Mesothelial cell of epicardium (in vitro differentiated cells): Measurements from ENCODE around the gene ART4. TPM values are rescaled to one million over a fixed set of nuclear protein-coding genes. Genes with fewer than 3 reads are reported as not detected.
A peak's percentile ranks its signal among the peaks of the same experiment; 100 is the strongest.

Experiments
- DNase-seq, 2 experiments: peaks; one replicate each; pipeline ENCODE4 v3.0.0; 2021; ENCODE audit warnings: low spot score in 2 of 2; ENCODE audit not compliant: unreplicated experiment in 2 of 2
- H3K27ac Mint-ChIP-seq: 2 replicates; pipeline ENCODE4 v1.8.0; 2021; ENCODE audit warnings: mixed read lengths
- H3K27me3 Mint-ChIP-seq: 2 replicates; pipeline ENCODE4 v1.8.0; 2021; ENCODE audit warnings: low read depth, mixed read lengths
- H3K36me3 Mint-ChIP-seq: 2 replicates; pipeline ENCODE4 v1.8.0; 2021; ENCODE audit warnings: mixed read lengths
- H3K4me1 Mint-ChIP-seq: 2 replicates; pipeline ENCODE4 v1.8.0; 2021; ENCODE audit warnings: mixed read lengths
- H3K4me3 Mint-ChIP-seq: 2 replicates; pipeline ENCODE4 v1.8.0; 2021; ENCODE audit warnings: mild to moderate bottlenecking, moderate library complexity, mixed read lengths
- H3K9me3 Mint-ChIP-seq: 2 replicates; pipeline ENCODE4 v1.8.0; 2021; ENCODE audit warnings: mixed read lengths
- total RNA-seq: library from RNA; stranded (reverse); gene quantifications from 3 replicates; pipeline ENCODE4 v1.2.1, GENCODE V29; 2021
- TF ChIP-seq, protein P1 (sequence below): fragments of 200-600 bp; sonication (generic); IDR thresholded peaks from one replicate; pipeline ENCODE4 v1.5.0; 2021; ENCODE audit warnings: antibody characterized with exemption; ENCODE audit not compliant: unreplicated experiment

ART4 gene
- total RNA-seq, 1 donor from 2014 or later: 2.4 TPM

DNA sequence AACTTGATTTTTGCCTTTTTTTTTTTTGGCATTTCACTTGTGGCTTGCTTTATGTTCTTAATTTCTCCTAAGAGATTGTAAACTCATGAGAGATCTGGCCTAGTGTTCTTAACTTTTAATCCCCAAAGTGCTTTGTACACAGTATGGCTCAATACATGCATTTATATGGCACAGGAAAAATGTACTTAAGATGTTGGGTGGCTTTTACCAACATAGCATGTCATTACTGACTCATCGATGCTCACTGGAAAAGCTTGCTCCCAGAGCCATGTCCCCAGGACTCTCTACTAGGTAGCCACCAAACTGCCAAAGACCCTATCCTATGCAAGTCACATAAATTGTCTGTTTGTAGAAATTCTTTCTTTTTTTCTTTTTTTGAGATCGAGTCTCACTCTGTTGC is 16.3 kb downstream of the ART4 start:
- Mint-ChIP-seq H3K27me3 (no peaks in the 10 kb centered on the region), H3K36me3 (no peaks in the 10 kb centered on the region), H3K4me3 (no peak overlapping the region), H3K9me3 (no peaks in the 10 kb centered on the region), H3K4me1 (no peaks in the 10 kb centered on the region), H3K27ac (no peak overlapping the region)
- DNase-seq: no peak
- TF ChIP-seq, protein P1, sequence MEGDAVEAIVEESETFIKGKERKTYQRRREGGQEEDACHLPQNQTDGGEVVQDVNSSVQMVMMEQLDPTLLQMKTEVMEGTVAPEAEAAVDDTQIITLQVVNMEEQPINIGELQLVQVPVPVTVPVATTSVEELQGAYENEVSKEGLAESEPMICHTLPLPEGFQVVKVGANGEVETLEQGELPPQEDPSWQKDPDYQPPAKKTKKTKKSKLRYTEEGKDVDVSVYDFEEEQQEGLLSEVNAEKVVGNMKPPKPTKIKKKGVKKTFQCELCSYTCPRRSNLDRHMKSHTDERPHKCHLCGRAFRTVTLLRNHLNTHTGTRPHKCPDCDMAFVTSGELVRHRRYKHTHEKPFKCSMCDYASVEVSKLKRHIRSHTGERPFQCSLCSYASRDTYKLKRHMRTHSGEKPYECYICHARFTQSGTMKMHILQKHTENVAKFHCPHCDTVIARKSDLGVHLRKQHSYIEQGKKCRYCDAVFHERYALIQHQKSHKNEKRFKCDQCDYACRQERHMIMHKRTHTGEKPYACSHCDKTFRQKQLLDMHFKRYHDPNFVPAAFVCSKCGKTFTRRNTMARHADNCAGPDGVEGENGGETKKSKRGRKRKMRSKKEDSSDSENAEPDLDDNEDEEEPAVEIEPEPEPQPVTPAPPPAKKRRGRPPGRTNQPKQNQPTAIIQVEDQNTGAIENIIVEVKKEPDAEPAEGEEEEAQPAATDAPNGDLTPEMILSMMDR: no peak

DNA sequence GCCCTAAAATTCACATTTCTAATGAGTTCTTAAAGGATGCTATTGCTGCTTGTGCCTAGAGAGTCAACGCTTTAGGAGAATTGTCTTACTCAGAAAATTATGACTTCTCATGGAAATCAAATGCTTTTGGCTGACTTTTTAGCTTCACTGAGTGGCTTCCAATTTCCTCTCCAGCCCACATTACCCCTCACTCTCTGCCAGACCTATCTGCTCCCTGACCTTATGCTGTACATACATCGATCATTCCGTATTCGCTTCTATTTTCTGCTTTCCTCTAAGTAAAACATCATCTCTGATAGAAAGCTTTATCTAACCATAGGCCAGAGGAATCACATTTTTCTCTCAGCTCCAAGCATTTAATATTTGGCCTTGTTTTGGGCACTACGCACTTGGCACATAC is 16.8 kb downstream of the ART4 start:
- H3K4me3 Mint-ChIP-seq: no peak overlapping the region
- no peaks in the 10 kb centered on the region for H3K4me1 Mint-ChIP-seq

DNA sequence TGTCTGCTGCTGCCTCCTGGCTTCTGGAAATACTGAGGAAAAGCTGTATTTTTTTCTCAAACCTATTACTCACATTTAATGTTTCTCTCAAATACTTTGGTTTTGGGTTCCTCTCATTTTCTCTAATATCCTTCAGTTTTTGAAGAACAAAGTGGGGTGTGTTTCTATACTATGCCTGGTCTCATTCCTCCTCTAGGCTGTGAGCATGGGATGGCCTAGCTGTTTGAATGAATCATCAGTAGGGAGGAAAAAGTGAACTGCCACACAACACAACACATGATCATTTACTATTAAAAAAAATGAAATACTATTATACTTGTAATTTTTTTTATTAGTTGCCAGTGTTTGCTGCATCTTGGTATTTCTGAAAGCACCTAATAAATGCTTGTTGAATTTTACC is 18.1 kb downstream of the ART4 start:
- Mint-ChIP-seq H3K27ac (no peak overlapping the region), H3K27me3 (no peaks in the 10 kb centered on the region), H3K4me3 (no peak overlapping the region), H3K9me3 (no peaks in the 10 kb centered on the region), H3K36me3 (no peaks in the 10 kb centered on the region), H3K4me1 (no peaks in the 10 kb centered on the region)
- TF ChIP-seq, protein P1: no peak
- DNase-seq: no peak

More for the DNA sequence above, 16.8 kb downstream of the ART4 start:
- no peak overlapping the region for H3K27ac Mint-ChIP-seq
- no peak for DNase-seq
- H3K27me3 Mint-ChIP-seq: no peaks in the 10 kb centered on the region
- TF ChIP-seq, protein P1: no peak
- H3K36me3 Mint-ChIP-seq: no peaks in the 10 kb centered on the region
- H3K9me3 Mint-ChIP-seq: no peaks in the 10 kb centered on the region

GRCh38 chr12:14824012-14824634 is 19.2 kb downstream of the ART4 start:
- Mint-ChIP-seq H3K27me3 (no peaks in the 10 kb centered on the region), H3K9me3 (no peaks in the 10 kb centered on the region), H3K36me3 (no peaks in the 10 kb centered on the region), H3K27ac (no peak overlapping the region), H3K4me1 (no peaks in the 10 kb centered on the region), H3K4me3 (no peak overlapping the region)
- DNase-seq: no peak
- TF ChIP-seq, protein P1: no peak

DNA sequence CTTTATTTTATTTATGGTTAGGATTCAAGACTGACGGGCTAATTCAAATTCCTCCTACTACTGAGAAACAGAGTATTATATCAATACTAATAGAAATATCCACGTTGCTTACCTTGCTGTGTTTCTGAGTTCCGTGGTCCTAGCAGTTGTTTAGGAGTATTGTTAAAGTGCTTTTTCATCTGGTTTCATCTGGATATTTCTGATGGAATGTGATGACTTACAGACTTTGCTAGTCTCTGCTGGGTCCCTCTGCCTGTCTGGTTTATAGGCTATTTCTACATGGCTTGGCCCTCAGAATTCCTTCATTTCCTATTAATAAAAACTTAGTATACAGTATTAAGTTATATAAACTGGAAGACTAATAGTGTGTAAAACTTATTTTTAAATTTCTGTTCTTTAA is 29.3 kb downstream of the ART4 start, which contains the start of gene SMCO3:
Gene SMCO3 (minus strand): TSS at position 169 of the 400 bp plus-strand sequence. CDS start 7,502 bp downstream, outside the sequence.
- H3K36me3 Mint-ChIP-seq: peaks cover 3% of the 10 kb centered on the region
- peak within 1 kb of the TSS; percentile 27 for H3K27ac Mint-ChIP-seq
- H3K9me3 Mint-ChIP-seq: peaks cover 9% of the 10 kb centered on the region
- DNase-seq: no peak
- H3K4me3 Mint-ChIP-seq: peak within 1 kb of the TSS; percentile 39
- peaks cover 11% of the 10 kb centered on the region for H3K4me1 Mint-ChIP-seq
- TF ChIP-seq, protein P1: no peak
- no peaks in the 10 kb centered on the region for H3K27me3 Mint-ChIP-seq
